Measurements from ENCODE around the gene RGL4.

Gene RGL4

GRCh38 chr22:23684561-23685031 is 6.2 kb upstream of the RGL4 start:
- CTCF ChIA-PET: no interaction called here
- DNase-seq (ENCODE audit: extremely low spot score): no peak
- TF ChIP-seq ARNT (IDR thresholded peaks at IDR 0.05) (no peak), SUZ12 (IDR thresholded peaks at IDR 0.05) (no peak), L3MBTL2 (conservative IDR thresholded peaks at IDR 0.05) (no peak), FOXA1 (IDR thresholded peaks at IDR 0.05) (no peak), FOXK2 (IDR thresholded peaks at IDR 0.05) (no peak), PKNOX1 (IDR thresholded peaks at IDR 0.05) (no peak), ELF4 (IDR thresholded peaks at IDR 0.05) (no peak), TARDBP (IDR thresholded peaks at IDR 0.05) (no peak), NFRKB (IDR thresholded peaks at IDR 0.05) (no peak), SP1 (IDR thresholded peaks at IDR 0.05) (no peak), FOXM1 (IDR thresholded peaks at IDR 0.05; ENCODE audit: borderline replicate concordance) (no peak), BHLHE40 (IDR thresholded peaks at IDR 0.05; ENCODE audit: borderline replicate concordance) (no peak), CTBP1 (IDR thresholded peaks at IDR 0.05; ENCODE audit: borderline replicate concordance) (no peak), ZNF384 (IDR thresholded peaks at IDR 0.05) (no peak), LEF1 (IDR thresholded peaks at IDR 0.05; ENCODE audit: borderline replicate concordance) (no peak), HDGF (IDR thresholded peaks at IDR 0.05; ENCODE audit: borderline replicate concordance) (no peak)
- POLR2A ChIA-PET: interaction anchor here (1.5 kb wide), 1 partner anchor 33 kb away, joined by 4 read pairs; no protein-coding TSS in a partner anchor

GRCh38 chr22:23685205-23685784 is 5.5 kb upstream of the RGL4 start:
- TF ChIP-seq ARNT (IDR thresholded peaks at IDR 0.05) (no peak), BHLHE40 (IDR thresholded peaks at IDR 0.05; ENCODE audit: borderline replicate concordance) (no peak), FOXM1 (IDR thresholded peaks at IDR 0.05; ENCODE audit: borderline replicate concordance) (no peak), SP1 (IDR thresholded peaks at IDR 0.05) (no peak), FOXA1 (IDR thresholded peaks at IDR 0.05) (no peak), LEF1 (IDR thresholded peaks at IDR 0.05; ENCODE audit: borderline replicate concordance) (no peak), CTBP1 (IDR thresholded peaks at IDR 0.05; ENCODE audit: borderline replicate concordance) (no peak), PKNOX1 (IDR thresholded peaks at IDR 0.05) (no peak), SUZ12 (IDR thresholded peaks at IDR 0.05) (no peak), ZNF384 (IDR thresholded peaks at IDR 0.05) (no peak)
- POLR2A ChIA-PET: interaction anchor here (1.5 kb wide), 1 partner anchor 32 kb away, joined by 4 read pairs; no protein-coding TSS in a partner anchor
- CTCF ChIA-PET: no interaction called here
- no peak for DNase-seq (ENCODE audit: extremely low spot score)

GRCh38 chr22:23686416-23687024 is 4.3 kb upstream of the RGL4 start:
- POLR2A ChIA-PET: interaction anchor here (0.8 to 1.2 kb wide), 2 partner anchors 171 to 186 kb away, joined by 3 to 4 read pairs; partner anchors contain the start of gene SLC2A11
- CTCF ChIA-PET: no interaction called here
- DNase-seq (ENCODE audit: extremely low spot score): no peak
- TF ChIP-seq TARDBP (IDR thresholded peaks at IDR 0.05) (no peak), NFRKB (IDR thresholded peaks at IDR 0.05) (no peak), L3MBTL2 (conservative IDR thresholded peaks at IDR 0.05) (no peak), FOXM1 (IDR thresholded peaks at IDR 0.05; ENCODE audit: borderline replicate concordance) (no peak), ELF4 (IDR thresholded peaks at IDR 0.05) (no peak), BHLHE40 (IDR thresholded peaks at IDR 0.05; ENCODE audit: borderline replicate concordance) (no peak), HDGF (IDR thresholded peaks at IDR 0.05; ENCODE audit: borderline replicate concordance) (no peak), SUZ12 (IDR thresholded peaks at IDR 0.05) (no peak), ZNF384 (IDR thresholded peaks at IDR 0.05) (no peak)

GRCh38 chr22:23688121-23688520 is 2.7 kb upstream of the RGL4 start:
- no peak for DNase-seq (ENCODE audit: extremely low spot score)
- CTCF ChIA-PET: no interaction called here
- POLR2A ChIA-PET: no interaction called here
- TF ChIP-seq HDGF (IDR thresholded peaks at IDR 0.05; ENCODE audit: borderline replicate concordance) (no peak), LEF1 (IDR thresholded peaks at IDR 0.05; ENCODE audit: borderline replicate concordance) (no peak), SP1 (IDR thresholded peaks at IDR 0.05) (no peak), PKNOX1 (IDR thresholded peaks at IDR 0.05) (no peak), ARNT (IDR thresholded peaks at IDR 0.05) (no peak), FOXA1 (IDR thresholded peaks at IDR 0.05) (no peak), FOXK2 (IDR thresholded peaks at IDR 0.05) (no peak), L3MBTL2 (conservative IDR thresholded peaks at IDR 0.05) (no peak), ZNF384 (IDR thresholded peaks at IDR 0.05) (no peak), CTBP1 (IDR thresholded peaks at IDR 0.05; ENCODE audit: borderline replicate concordance) (no peak)

GRCh38 chr22:23688571-23688970 is 2.2 kb upstream of the RGL4 start:
- DNase-seq (ENCODE audit: extremely low spot score): no peak
- ChIA-PET CTCF (no interaction called here), POLR2A (no interaction called here)
- no peak for TF ChIP-seq ZNF384 (IDR thresholded peaks at IDR 0.05)
- no peak for TF ChIP-seq ELF4 (IDR thresholded peaks at IDR 0.05)
- no peak for TF ChIP-seq SUZ12 (IDR thresholded peaks at IDR 0.05)
- no peak for TF ChIP-seq L3MBTL2 (conservative IDR thresholded peaks at IDR 0.05)
- TF ChIP-seq TARDBP (IDR thresholded peaks at IDR 0.05): no peak
- no peak for TF ChIP-seq HDGF (IDR thresholded peaks at IDR 0.05; ENCODE audit: borderline replicate concordance)
- TF ChIP-seq CTBP1 (IDR thresholded peaks at IDR 0.05; ENCODE audit: borderline replicate concordance): no peak
- TF ChIP-seq SP1 (IDR thresholded peaks at IDR 0.05): no peak
- no peak for TF ChIP-seq LEF1 (IDR thresholded peaks at IDR 0.05; ENCODE audit: borderline replicate concordance)
- TF ChIP-seq PKNOX1 (IDR thresholded peaks at IDR 0.05): no peak
- TF ChIP-seq FOXK2 (IDR thresholded peaks at IDR 0.05): no peak
- TF ChIP-seq FOXM1 (IDR thresholded peaks at IDR 0.05; ENCODE audit: borderline replicate concordance): no peak
- TF ChIP-seq FOXA1 (IDR thresholded peaks at IDR 0.05): no peak
- no peak for TF ChIP-seq NFRKB (IDR thresholded peaks at IDR 0.05)
- TF ChIP-seq BHLHE40 (IDR thresholded peaks at IDR 0.05; ENCODE audit: borderline replicate concordance): no peak

Data from HEK293T (cell line).